Urinary bladder (tissue), 4 donors: ENCODE measurements around the gene PSMB10. TPM values are rescaled to one million over a fixed set of nuclear protein-coding genes. Genes with fewer than 3 reads are reported as not detected.

Source experiments
- DNase-seq: peaks from one replicate; pipeline ENCODE4 v3.0.0-alpha.2; 2015; ENCODE audit errors: extremely low spot score
- H3K27ac ChIP-seq: one replicate; pipeline ENCODE4 v1.5.1; 2013; ENCODE audit warnings: low read depth, mild to moderate bottlenecking, moderate library complexity
- H3K36me3 ChIP-seq: one replicate; pipeline ENCODE4 v1.6.1; 2013; ENCODE audit warnings: mild to moderate bottlenecking, moderate library complexity; ENCODE audit not compliant: insufficient read depth
- H3K4me1 ChIP-seq: one replicate; pipeline ENCODE4 v1.6.1; 2013; ENCODE audit warnings: mild to moderate bottlenecking, moderate library complexity; ENCODE audit not compliant: insufficient read depth
- H3K4me3 ChIP-seq: one replicate; pipeline ENCODE4 v1.5.1; 2013; ENCODE audit warnings: low read depth, low read length
- WGBS: extraction: QIAGEN DNeasy Blood & Tissue Kit; methylation state at CpG from one replicate; pipeline ENCODE4 v1.1.7; 2013; 5-methylcytosine and 5-hydroxymethylcytosine counted together
- polyA plus RNA-seq: library from polyadenylated mRNA; stranded (reverse); fragments of 200-250 nt; gene quantifications from one replicate; pipeline ENCODE4 v1.2.3, GENCODE V29; 2013
- total RNA-seq: library from RNA; depleted of rRNA; stranded (reverse); fragments of >200 nt; gene quantifications from one replicate; pipeline ENCODE4 v1.2.3, GENCODE V29; 2014
- donor health status: healthy with polysubstance abuse.
- donor health status: healthy.

PSMB10 gene
- total and polyA plus RNA-seq, 2 donors: 26.1 to 74.1 TPM

DNA sequence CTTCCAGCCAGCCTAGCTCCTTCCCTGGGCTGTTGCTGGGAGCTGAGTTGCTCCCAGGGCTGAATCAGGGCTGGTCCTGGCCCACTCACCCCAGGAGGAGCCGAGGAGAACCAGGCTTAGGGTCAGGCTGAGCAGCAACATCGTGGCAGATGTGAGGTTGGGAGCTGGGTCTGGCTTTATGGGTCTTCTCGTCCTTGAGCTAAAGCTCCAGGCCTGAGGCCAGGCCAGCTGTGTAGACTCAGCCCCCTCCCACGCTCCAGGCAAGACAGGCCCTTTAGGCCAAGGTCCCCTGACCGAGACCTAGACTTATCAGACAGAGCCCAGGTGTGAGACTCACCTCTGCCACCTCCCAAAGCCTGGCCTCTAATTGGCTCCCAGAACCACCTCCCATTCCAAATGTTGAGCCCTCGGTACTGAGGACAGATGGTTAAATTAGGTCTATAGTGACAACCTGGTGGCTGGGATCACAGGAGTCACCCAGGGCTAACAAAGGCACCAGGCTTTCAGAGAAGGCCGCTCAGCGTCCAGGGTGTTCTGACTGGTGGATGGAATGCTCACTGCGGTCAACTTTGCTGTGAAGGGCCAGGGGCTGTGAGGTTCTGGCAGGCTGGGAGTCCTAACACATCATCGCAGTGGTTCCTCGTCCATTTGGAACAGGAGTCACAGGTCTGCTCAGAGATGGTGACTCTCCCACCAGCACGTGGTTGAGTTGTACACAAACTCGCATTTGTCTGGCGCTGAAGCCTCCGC is 4.8 kb downstream of the PSMB10 start, which contains the start of gene CTRL:
CTRL (minus strand) TSS at position 151 of the 750 bp plus-strand sequence; CDS start at position 141, 10 bp downstream.
- H3K36me3 ChIP-seq: no peaks in the 10 kb centered on the region
- no peak for DNase-seq
- H3K4me1 ChIP-seq: no peaks in the 10 kb centered on the region
- WGBS: 84% methylated on average over 15 of the region's 15 CpGs
- no peak within 1 kb of the TSS for H3K27ac ChIP-seq
- no peak within 1 kb of the TSS for H3K4me3 ChIP-seq

DNA sequence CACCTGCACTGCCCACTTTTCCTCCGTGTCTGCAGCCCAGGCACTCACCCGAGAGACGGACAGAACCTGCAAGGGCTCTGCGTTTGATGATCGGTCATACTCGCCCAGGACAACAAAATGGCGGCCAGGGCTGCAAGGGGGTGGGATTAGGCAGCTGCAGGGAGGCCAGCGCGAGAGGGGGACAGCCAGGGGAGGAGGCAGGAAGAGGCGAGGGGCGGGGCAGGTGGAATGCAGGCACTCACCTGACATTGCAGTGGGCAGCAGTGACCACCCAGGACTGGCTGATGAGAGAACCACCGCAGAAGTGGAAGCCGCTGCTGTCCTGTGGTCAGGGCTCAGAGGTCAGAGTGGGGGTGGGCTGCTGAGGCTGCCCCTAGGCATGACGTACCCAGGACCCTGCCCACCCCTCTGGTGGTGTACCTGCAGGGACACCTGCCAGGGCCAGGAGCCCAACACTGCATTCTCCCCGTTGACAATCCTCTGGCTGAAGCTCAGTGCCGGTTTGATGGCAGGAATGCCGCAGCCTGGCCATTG is 5.9 kb downstream of the PSMB10 start:
- Histone ChIP-seq H3K27ac (no peak overlapping the region), H3K36me3 (no peaks in the 10 kb centered on the region), H3K4me3 (no peak overlapping the region), H3K4me1 (no peaks in the 10 kb centered on the region)
- no peak for DNase-seq
- 90% methylated on average over 17 of the region's 17 CpGs for WGBS

DNA sequence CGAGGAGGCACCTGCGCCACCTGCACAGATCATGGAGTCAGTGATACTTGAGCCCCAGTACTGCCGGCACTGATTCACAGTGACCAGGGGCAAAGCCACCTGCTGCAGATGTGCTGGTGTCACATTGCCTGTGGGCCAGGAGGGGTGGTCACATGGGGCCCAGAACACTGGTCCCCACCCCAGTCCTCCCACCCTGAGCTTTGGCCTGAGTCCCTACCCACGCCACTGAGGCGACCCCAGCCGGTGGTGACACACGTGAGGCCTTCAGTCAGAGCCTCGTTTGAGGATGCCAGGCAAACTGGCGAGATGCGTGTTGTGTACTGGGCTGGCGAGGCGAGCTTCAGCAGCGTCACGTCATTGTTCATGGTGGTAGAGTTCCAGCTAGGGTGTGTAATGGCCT is 6.5 kb downstream of the PSMB10 start:
- 93% methylated on average over 14 of the region's 14 CpGs for WGBS
- H3K4me1 ChIP-seq: no peaks in the 10 kb centered on the region
- no peak for DNase-seq
- no peak overlapping the region for H3K4me3 ChIP-seq
- H3K27ac ChIP-seq: no peak overlapping the region
- no peaks in the 10 kb centered on the region for H3K36me3 ChIP-seq

DNA sequence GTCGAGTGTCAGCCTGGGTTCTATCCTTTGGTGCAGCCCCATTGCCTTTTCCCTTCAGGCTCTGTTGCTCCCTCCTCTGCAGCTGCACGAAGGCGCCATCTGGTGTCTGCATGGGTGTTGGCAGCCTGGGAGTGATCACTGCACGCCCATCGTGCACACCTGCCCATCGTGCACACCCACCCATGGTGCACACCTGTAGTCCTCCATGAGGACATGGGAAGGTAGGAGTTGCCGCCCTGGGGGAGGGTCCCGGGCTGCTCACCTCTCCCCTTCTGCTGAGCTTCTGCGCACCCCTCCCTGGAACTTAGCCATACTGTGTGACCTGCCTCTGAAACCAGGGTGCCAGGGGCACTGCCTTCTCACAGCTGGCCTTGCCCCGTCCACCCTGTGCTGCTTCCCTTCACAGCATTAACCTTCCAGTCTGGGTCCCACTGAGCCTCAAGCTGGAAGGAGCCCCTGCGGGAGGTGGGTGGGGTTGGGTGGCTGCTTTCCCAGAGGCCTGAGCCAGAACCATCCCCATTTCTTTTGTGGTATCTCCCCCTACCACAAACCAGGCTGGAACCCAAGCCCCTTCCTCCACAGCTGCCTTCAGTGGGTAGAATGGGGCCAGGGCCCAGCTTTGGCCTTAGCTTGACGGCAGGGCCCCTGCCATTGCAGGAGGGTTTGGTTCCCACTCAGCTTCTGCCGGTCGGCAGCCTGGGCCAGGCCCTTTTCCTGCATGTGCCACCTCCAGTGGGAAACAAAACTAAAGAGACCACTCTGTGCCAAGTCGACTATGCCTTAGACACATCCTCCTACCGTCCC is 7.9 kb downstream of the PSMB10 start:
- no peak for DNase-seq
- WGBS: 51% methylated on average over 16 of the region's 16 CpGs
- no peaks in the 10 kb centered on the region for H3K4me1 ChIP-seq
- H3K4me3 ChIP-seq: no peak overlapping the region
- H3K36me3 ChIP-seq: no peaks in the 10 kb centered on the region
- H3K27ac ChIP-seq: no peak overlapping the region

DNA sequence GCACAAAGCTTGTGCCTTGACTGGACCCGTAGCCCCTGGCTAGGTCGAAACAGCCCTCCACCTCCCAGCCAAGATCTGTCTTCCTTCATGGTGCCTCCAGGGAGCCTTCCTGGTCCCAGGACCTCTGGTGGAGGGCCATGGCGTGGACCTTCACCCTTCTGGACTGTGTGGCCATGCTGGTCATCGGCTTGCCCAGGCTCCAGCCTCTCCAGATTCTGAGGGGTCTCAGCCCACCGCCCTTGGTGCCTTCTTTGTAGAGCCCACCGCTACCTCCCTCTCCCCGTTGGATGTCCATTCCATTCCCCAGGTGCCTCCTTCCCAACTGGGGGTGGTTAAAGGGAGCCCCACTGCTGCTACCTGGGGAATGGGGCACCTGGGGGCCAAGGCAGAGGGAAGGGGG is 8.5 kb downstream of the PSMB10 start:
- WGBS: 91% methylated on average over 7 of the region's 7 CpGs
- Histone ChIP-seq H3K36me3 (no peaks in the 10 kb centered on the region), H3K4me3 (no peak overlapping the region), H3K4me1 (no peaks in the 10 kb centered on the region), H3K27ac (no peak overlapping the region)
- DNase-seq: no peak

DNA sequence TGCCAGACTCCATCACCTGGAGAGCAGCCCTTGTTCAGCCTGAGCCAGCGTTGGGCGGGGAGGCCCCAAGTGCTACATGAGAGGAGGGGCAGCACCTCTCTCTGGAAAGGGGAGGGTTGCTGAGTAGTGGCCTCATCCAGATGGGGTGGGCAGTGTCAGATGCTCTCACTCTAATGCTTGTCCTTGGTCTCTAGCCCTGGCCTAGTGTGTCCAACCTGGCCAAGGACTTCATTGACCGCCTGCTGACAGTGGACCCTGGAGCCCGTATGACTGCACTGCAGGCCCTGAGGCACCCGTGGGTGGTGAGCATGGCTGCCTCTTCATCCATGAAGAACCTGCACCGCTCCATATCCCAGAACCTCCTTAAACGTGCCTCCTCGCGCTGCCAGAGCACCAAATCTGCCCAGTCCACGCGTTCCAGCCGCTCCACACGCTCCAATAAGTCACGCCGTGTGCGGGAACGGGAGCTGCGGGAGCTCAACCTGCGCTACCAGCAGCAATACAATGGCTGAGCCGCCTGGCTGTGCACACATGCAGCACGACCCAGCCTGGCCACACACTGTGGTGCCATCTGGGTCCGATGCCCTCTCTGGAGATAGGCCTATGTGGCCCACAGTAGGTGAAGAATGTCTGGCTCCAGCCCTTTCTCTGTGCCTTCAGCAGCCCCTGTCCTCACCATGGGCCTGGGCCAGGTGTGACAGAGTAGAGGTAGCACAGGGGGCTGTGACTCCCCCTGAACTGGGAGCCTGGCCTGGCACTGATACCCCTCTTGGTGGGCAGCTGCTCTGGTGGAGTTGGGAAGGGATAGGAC is 9.3 kb downstream of the PSMB10 start:
- H3K36me3 ChIP-seq: no peaks in the 10 kb centered on the region
- H3K4me1 ChIP-seq: no peaks in the 10 kb centered on the region
- WGBS: 92% methylated on average over 22 of the region's 22 CpGs

DNA sequence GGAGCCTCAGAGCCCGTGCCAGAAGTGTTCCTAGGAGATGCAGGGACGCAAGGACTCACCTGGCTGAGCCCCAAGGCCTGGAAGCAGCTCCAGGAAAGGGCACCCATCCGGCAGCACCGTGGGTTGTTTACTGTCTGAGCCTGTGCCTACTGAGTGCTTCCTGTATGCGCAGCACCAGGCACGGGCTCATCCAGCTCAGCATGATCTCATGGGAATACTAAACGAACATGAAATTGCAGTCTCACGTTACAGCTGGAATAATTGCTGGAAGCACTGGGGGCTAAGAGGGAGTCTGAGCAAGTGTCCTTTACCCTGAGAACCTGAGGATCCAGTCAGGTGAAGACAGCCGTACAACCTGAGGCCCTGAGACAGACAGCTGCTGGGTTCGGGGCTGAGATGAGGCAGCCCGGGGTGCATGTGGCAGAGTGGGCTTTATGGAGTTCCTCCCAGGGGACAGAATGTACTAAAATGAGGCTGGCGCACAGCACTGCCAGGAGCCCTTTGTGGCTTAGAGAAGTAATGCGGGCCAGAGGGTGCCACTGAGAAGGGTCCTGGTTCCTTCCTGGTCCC is 10.4 kb downstream of the PSMB10 start:
- no peaks in the 10 kb centered on the region for H3K36me3 ChIP-seq
- no peaks in the 10 kb centered on the region for H3K4me1 ChIP-seq
- no peak overlapping the region for H3K27ac ChIP-seq
- no peak overlapping the region for H3K4me3 ChIP-seq
- WGBS: 64% methylated on average over 13 of the region's 13 CpGs
- DNase-seq: no peak

More for the DNA sequence above, 9.3 kb downstream of the PSMB10 start:
- H3K4me3 ChIP-seq: no peak overlapping the region
- no peak overlapping the region for H3K27ac ChIP-seq
- DNase-seq: no peak

DNA sequence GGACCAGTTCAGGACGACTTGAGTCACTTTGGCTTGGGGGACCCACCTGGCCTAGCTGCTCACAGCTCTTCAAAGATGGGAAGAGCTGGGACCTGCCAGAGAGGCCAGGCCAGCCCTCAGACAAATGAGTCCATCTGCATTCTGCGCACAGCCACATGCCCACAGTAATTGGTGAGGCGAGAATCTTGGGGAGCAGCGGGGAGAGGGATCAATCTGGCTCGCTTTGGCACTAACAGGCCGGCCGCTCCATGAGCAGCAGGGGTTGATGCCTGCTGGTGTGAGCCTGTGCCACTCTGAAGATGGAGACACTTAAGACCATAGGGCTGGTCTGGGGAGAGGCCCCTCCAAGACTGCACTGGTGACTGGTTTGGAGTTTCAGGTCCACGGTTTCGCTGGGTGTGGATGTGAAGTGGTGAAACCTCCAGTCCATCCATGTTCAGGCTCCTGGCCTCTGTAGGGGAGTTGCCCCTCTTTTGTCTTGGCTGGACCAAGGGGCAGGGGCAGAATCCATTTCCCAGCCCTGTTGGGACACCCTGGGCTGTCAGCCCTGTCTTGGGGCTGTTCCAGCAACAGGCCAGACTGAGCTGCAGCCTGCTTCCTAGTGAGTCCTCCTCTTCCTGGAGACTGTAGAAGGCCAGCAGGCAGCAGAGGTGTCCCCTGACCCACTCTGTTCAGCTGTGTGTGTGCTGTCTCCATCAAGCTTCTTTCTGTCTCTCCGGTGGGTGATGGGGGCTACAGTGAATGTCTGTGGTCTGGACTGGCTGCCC is 12.3 kb downstream of the PSMB10 start:
- 95% methylated on average over 10 of the region's 10 CpGs for WGBS
- Histone ChIP-seq H3K4me1 (no peaks in the 10 kb centered on the region), H3K36me3 (no peaks in the 10 kb centered on the region), H3K4me3 (no peak overlapping the region), H3K27ac (no peak overlapping the region)
- DNase-seq: no peak

DNA sequence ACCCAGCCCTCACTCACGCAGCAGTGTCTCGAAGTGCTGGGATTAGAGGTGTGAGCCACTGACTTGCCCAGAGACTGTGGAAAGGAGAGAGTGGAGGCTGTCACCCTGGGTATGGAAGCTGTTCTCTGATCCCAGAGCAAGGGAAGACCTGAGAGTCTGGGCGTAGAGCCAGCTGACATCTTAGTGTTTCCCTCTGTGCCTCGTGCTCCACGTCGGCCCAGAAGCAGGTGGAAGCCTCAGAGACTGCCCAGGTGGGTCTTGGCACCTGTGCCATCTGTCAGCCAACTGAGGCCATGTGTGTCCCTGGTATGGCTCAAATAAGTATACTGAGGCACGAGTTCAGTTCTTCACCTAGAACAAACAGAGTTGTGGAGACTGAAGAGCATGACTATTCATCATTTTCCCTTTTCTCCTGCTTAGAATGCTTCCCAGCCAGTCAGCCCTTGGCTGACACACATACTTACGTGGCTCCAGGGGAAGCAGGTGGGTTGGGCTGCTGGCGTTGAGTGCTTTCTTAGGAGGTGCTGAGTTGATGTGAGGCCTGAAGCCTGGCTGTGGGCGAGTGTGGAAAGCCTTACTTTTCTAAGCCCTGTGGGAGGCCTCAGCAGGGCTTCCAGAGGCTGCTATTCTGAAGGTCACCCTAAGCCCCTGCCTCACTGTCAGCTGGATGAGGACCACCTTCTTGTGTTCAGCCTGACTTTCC is 13.1 kb downstream of the PSMB10 start:
- H3K4me3 ChIP-seq: no peak overlapping the region
- no peaks in the 10 kb centered on the region for H3K36me3 ChIP-seq
- no peak overlapping the region for H3K27ac ChIP-seq
- 72% methylated on average over 10 of the region's 10 CpGs for WGBS
- DNase-seq: no peak
- H3K4me1 ChIP-seq: no peaks in the 10 kb centered on the region

DNA sequence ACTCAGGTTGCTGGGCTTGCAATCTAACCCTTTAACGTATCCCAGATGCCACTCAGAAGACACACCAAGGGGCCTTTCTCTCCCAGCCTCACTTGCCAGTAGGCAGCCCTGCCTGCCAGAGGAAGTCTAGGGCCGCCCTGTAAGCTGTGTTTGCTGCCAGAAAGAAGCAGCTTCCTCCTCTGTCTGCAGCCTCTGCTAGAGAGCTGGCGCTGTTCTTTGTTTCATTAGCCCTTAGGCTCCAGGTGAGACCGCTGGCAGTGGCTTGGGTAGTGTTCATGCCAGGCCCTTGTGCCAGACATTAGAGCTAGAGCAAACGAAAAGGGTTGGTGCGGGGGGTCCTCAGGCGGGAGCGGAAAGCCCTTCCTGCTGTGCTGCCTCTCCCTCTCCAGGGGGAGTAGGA is 13.9 kb downstream of the PSMB10 start:
- no peak for DNase-seq
- 78% methylated on average over 8 of the region's 8 CpGs for WGBS
- H3K4me1 ChIP-seq: no peaks in the 10 kb centered on the region
- no peak overlapping the region for H3K4me3 ChIP-seq
- H3K36me3 ChIP-seq: no peaks in the 10 kb centered on the region
- no peak overlapping the region for H3K27ac ChIP-seq

DNA sequence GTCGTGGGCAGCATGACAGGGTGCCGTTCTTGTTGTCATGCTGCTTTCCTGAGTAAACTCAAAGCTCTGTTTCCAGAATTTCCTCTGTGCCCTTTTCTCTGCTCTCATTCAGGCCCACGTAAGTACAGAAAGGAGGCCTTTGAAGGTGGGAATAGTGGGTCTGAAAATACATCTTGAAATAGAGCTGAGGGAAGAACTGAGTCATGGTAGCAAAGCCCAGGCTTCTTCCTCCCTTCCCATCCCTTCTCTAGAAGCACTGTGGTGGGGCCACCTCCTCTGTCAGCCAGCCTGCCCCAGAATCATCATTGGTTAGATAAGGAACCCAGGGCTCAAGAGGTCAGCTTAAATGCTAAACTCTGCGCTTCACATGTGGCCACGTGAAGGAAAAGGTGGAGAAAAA is 14.4 kb downstream of the PSMB10 start:
- whole genome bisulfite sequencing: 71% methylated on average over 5 of the region's 5 CpGs
- no peak for DNase-seq
- Histone ChIP-seq H3K27ac (no peak overlapping the region), H3K4me1 (no peaks in the 10 kb centered on the region), H3K36me3 (no peaks in the 10 kb centered on the region), H3K4me3 (no peak overlapping the region)

DNA sequence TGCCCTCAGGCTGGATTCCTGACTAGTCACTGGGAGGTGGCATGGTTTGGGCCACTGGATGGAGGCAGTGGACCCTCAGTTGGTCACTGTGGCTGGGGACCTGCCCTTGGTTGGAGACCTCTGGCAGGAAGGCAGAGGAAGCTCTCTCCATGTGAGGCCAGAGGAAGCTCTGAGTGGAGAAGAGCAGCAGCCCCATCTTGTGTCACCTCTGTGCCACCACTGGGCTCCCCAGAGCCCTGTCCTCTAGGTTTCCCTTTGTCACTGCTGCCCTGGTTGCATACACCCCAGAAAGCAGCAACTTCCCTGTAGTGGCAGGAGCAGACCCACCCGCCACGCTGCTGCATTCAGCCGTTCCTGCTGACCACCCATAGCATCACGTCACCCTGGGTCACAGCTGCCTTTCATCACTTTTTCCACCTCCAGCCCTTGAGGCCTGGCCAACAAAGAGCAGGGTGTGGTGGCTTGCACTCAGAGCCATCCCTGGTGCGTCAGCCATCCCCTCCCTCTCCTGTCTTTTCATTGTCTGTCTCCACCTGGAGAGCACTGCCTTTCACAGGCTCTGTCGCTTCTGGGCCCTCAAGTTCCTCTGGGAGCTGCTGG is 16.9 kb downstream of the PSMB10 start:
- no peak for DNase-seq
- Histone ChIP-seq H3K4me3 (no peak overlapping the region), H3K4me1 (no peaks in the 10 kb centered on the region), H3K36me3 (no peaks in the 10 kb centered on the region), H3K27ac (no peak overlapping the region)
- 66% methylated on average over 6 of the region's 6 CpGs for WGBS
